Measurements from ENCODE around the gene IRF4. TPM values are rescaled to one million over a fixed set of nuclear protein-coding genes. Genes with fewer than 3 reads are reported as not detected.

IRF4 gene
- total RNA-seq, 4 donors from 2014 or later, result 0.54 to 2.3 (median 1.3) TPM

DNA sequence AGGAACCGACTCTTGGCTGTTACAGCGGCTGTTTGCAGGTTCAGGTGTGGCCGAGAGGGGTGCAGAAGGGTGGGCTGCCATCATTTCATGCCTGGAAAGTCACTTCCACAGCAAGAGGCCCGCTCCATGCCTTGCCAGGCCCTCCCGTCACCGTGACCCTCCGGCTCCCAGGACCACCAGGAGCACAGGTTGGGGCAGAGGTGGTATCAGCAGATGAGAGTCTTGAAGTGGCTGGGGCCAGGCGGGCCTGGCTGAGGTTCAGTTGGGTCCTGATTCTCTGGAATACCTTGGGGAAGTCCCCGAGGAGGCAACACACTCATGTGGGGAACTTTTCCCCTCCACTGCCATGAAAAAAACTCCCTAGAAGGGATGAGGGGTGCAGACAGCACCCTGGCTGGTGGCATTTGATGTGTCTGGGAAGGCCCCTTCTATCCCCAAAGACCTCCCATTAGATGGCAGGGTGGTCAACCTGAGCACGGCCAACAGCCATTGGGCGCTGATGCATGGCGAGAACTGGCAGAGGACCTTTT, 34.2 kb upstream of the IRF4 start:
- no peak overlapping the region for H3K27ac ChIP-seq
- H3K27me3 ChIP-seq, result no peaks in the 10 kb centered on the region
- no peaks in the 10 kb centered on the region for H3K4me1 ChIP-seq
- intact Hi-C loops (cut with DNase I), result no loop called here
- no peak for DNase-seq
- no peaks in the 10 kb centered on the region for H3K36me3 ChIP-seq
- H3K4me3 ChIP-seq (replicated peaks in 1 of 3), result no peak overlapping the region
- 85 to 90% methylated on average over 12 of the region's 12 CpGs for WGBS, 2 donors
- no peaks in the 10 kb centered on the region for H3K9me3 ChIP-seq
- no peak for TF ChIP-seq POLR2A (IDR thresholded peaks at IDR 0.05)
- TF ChIP-seq, protein P1, sequence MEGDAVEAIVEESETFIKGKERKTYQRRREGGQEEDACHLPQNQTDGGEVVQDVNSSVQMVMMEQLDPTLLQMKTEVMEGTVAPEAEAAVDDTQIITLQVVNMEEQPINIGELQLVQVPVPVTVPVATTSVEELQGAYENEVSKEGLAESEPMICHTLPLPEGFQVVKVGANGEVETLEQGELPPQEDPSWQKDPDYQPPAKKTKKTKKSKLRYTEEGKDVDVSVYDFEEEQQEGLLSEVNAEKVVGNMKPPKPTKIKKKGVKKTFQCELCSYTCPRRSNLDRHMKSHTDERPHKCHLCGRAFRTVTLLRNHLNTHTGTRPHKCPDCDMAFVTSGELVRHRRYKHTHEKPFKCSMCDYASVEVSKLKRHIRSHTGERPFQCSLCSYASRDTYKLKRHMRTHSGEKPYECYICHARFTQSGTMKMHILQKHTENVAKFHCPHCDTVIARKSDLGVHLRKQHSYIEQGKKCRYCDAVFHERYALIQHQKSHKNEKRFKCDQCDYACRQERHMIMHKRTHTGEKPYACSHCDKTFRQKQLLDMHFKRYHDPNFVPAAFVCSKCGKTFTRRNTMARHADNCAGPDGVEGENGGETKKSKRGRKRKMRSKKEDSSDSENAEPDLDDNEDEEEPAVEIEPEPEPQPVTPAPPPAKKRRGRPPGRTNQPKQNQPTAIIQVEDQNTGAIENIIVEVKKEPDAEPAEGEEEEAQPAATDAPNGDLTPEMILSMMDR (IDR thresholded peaks at IDR 0.05), result no peak

DNA sequence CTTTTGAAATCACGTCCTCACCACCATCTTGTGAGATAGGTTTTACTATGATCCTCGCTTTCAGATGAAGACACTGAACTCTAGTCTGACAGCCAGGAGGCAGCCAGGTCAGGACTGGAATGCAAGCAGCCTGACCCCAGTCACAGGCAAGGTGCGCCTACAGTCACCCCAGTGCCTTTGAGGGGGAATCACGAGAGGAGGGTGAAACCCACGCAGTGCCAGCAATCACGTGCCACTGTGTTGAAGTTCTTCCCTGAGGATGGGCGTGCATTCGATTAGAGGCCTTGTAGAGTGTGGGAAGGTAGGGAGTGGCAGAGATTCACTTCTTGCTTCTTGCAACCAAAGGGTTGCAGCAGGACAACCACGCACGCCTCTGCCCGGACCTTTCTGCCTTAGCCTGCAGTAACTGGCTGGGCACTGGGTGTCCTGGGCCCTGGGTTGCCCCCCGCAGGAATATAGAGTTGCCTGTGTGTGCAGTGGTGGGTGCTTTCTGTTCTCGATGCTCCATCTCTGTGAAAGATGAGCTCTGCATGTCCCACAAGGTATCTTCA, 33.7 kb upstream of the IRF4 start:
- Histone ChIP-seq H3K27ac (no peak overlapping the region), H3K27me3 (no peaks in the 10 kb centered on the region), H3K36me3 (no peaks in the 10 kb centered on the region), H3K4me1 (no peaks in the 10 kb centered on the region), H3K9me3 (no peaks in the 10 kb centered on the region), H3K4me3 (replicated peaks in 1 of 3) (no peak overlapping the region)
- intact Hi-C loops (cut with DNase I), result no loop called here
- TF ChIP-seq, protein P1 (IDR thresholded peaks at IDR 0.05), result no peak
- no peak for TF ChIP-seq POLR2A (IDR thresholded peaks at IDR 0.05)
- WGBS, 2 donors, result 83% methylated on average over 13 of the region's 13 CpGs
- no peak for DNase-seq

DNA sequence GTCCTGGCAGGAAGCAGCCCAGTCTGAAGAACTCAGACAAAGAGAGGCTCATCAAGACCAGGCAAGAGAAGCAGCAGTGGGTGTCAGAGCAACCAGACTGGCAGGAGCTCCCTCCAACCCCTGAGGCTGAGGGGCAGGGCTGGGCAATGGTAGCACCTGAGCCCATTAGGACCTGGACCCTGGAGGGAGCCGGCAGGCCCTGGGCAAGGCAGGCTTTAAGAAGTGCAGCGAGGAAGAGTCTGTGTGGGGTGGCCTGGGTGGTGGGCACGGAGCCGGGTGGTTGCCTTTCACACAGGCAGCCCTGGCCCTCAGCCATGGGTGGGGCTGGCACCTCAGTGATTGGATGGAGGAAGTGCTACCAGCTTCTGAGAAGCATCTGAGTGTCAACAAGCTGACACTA, 33.1 kb upstream of the IRF4 start:
- TF ChIP-seq, protein P1 (IDR thresholded peaks at IDR 0.05), result no peak
- TF ChIP-seq POLR2A (IDR thresholded peaks at IDR 0.05), result no peak
- H3K9me3 ChIP-seq, result no peaks in the 10 kb centered on the region
- H3K4me3 ChIP-seq (replicated peaks in 1 of 3), result no peak overlapping the region
- H3K36me3 ChIP-seq, result no peaks in the 10 kb centered on the region
- H3K27me3 ChIP-seq, result no peaks in the 10 kb centered on the region
- no peak overlapping the region for H3K27ac ChIP-seq
- 82 to 93% methylated on average over 4 of the region's 4 CpGs for WGBS, 2 donors
- no peak for DNase-seq
- no peaks in the 10 kb centered on the region for H3K4me1 ChIP-seq
- intact Hi-C loops (cut with DNase I), result no loop called here

DNA sequence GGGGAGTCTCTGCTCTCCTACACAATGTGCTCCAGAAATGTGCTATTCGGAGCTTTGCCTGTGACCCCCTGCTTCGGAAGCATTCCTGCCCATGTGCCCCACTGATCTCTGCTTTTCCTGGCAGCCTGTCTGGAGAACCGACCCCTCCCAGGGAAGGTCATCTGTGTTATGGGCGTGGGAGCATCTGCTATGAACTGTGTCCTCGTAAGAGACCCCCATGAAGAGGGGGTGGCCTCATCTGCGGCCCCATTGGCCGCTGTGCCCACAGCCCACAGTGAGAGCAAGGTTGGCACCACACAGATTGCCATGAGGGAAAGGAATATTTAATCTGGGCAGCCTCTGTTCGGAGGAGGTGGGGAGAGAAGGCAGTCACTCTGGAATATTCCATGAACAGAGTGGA, 32.7 kb upstream of the IRF4 start:
- Histone ChIP-seq H3K36me3 (no peaks in the 10 kb centered on the region), H3K27me3 (no peaks in the 10 kb centered on the region), H3K9me3 (no peaks in the 10 kb centered on the region), H3K4me3 (replicated peaks in 1 of 3) (no peak overlapping the region), H3K4me1 (no peaks in the 10 kb centered on the region), H3K27ac (no peak overlapping the region)
- intact Hi-C loops (cut with DNase I), result no loop called here
- no peak for TF ChIP-seq POLR2A (IDR thresholded peaks at IDR 0.05)
- TF ChIP-seq, protein P1 (IDR thresholded peaks at IDR 0.05), result no peak
- DNase-seq, result no peak
- WGBS, 2 donors, result 85 to 86% methylated on average over 8 of the region's 8 CpGs

DNA sequence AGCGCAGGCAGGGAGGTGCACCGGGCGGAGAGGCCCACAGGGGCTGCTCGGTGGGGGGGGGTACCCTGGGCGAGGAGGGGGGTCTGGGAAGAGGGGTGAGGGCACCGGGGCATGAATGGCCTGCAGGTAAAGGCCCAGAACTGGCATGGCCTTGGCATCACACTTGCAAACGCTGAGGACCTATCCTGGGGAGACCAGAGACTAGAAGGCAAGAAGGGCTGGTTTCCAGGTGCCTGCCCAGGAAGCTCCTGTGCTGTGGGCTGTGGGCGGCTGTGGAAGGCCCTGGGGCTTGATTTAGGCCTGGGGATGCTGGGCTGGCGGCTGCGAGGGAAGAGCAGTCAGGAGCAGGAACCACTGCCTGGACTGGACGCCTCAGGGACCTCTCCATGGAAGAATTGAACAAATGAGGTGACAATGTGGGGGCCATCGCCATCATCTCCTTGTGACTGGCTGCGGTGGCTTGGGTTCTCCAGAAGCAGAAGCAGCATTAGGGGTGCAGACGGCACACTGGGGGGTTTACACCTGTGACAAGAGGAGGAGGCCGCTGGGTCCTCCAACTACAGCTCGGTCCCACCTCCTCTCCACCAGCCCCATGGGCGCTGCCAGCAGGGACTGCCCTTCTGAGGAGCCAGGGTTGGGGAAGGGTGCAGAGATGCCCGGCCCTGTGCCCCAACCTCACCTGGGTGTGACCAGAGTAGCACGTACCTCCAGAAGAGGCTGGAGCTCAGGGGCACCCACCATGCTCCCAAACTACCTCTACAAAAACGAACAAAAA, 32.1 kb upstream of the IRF4 start:
- H3K4me1 ChIP-seq, result no peaks in the 10 kb centered on the region
- no peaks in the 10 kb centered on the region for H3K36me3 ChIP-seq
- TF ChIP-seq, protein P1 (IDR thresholded peaks at IDR 0.05), result no peak
- no peak for TF ChIP-seq POLR2A (IDR thresholded peaks at IDR 0.05)
- no peak overlapping the region for H3K4me3 ChIP-seq (replicated peaks in 1 of 3)
- intact Hi-C loops (cut with DNase I), result no loop called here
- WGBS, 2 donors, result 74 to 80% methylated on average over 20 of the region's 20 CpGs
- no peak for DNase-seq
- no peaks in the 10 kb centered on the region for H3K9me3 ChIP-seq
- no peaks in the 10 kb centered on the region for H3K27me3 ChIP-seq
- H3K27ac ChIP-seq, result no peak overlapping the region
